ENCODE data around the gene USP43. TPM values are rescaled to one million over a fixed set of nuclear protein-coding genes. Genes with fewer than 3 reads are reported as not detected.

The USP43 gene
- polyA plus RNA-seq, 4 donors, result 1.1 to 9.2 (median 7.4) TPM

DNA sequence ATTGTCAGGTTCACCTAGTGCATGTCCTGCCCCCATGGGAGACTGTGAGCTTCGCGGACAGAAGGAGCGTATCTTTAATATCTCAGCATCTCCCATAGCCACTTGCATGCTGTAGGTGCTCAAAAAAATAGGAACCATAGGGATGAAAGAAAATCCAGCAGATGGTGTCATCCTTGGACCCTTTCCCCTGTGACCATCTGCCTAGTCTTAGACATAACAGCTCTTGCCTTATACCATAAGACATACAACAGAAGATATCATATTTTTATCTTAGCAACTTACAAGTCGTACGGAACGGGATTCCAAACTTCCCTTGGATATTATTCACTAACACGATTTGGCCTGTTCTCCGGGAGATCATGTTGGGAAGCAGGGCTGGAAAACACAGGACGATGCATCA is 131.6 kb downstream of the USP43 start:
- DNase-seq (ENCODE audit: low read depth in 4 of 4, low spot score in 3 of 4), result no peak

Other genes starting within 250 kb of the USP43 start
- 10 to 100 TPM; 60.9 to 75.6 (median 68.2) TPM for gene STX8, start 69.7 kb upstream of the USP43 start, polyA plus RNA-seq (ENCODE audit: insufficient read length in 4 of 4)
- gene CFAP52, start 68.9 kb upstream of the USP43 start, polyA plus RNA-seq (ENCODE audit: insufficient read length in 4 of 4), result 1 to 10 TPM in 3 of 4 donors, under 1 TPM in 1; 0.49 to 3.7 (median 2.9) TPM
- not detected for gene DHRS7C, start 146.1 kb downstream of the USP43 start, polyA plus RNA-seq (ENCODE audit: insufficient read length in 4 of 4)
- gene GSG1L2, start 176.6 kb downstream of the USP43 start, polyA plus RNA-seq (ENCODE audit: insufficient read length in 4 of 4), result not detected
- 1 to 10 TPM in 1 of 4 donors, not detected in 3; 1.6 TPM for gene GLP2R, start 180.4 kb downstream of the USP43 start, polyA plus RNA-seq (ENCODE audit: insufficient read length in 4 of 4)

All from left renal pelvis (tissue), 4 donors.